Activated CD4-positive, CD25-positive, alpha-beta regulatory T cell (primary cell): ENCODE results near the gene SDSL.

Source experiments
- DNase-seq, 4 experiments: peaks; one replicate each; lab custom pipeline; 2025; lab: John Stamatoyannopoulos, UW

The SDSL gene

DNA sequence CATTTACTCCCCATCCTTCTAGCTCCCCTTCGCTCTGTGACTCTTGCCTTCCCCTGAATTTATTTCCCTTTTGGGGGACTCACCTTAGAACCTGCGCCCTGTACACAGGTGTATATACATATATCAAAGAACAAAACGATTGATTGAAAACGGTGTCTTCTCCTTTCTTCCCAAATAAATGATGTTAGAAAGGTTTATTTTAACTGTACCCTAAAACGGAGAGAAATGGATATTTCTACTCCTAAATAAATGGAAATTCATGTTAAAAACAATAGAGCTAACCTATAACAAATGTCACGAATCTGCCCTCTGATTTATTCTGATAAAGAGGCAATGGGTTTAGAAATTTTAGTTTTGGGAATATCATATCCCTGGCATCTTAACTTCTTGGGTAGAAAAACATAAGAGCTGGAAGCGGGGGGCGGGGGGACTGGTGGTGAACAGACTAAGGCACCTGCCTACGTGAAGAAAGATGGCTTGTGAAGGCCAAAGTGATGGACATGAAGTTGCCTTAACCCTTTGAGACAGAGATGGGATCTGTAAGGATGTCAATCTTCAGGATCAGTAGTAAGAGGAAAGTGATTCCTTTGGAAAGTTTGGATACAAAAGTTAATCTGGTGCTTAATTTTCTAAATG lies 58.3 kb downstream of the SDSL start:
- DNase-seq: no peak

DNA sequence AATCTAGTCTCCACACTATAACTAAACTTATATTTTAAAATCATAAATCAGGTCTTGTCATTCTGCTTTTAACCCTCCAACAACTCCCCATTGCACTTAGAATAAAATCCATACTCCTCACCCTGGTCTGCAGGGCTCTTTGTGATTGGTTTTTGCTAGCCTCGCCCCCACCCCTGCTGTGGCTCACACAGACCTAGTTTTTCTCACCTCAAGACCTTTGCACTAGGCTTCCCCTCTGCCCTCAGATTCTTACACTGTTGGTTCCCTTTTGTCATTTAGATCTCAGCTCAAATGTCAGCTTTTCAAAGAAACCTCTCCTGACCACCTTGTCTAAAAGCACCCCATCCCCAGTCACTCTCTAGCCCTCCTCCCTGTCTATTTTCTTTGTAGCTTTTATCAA lies 60.2 kb downstream of the SDSL start:
- no peak for DNase-seq

DNA sequence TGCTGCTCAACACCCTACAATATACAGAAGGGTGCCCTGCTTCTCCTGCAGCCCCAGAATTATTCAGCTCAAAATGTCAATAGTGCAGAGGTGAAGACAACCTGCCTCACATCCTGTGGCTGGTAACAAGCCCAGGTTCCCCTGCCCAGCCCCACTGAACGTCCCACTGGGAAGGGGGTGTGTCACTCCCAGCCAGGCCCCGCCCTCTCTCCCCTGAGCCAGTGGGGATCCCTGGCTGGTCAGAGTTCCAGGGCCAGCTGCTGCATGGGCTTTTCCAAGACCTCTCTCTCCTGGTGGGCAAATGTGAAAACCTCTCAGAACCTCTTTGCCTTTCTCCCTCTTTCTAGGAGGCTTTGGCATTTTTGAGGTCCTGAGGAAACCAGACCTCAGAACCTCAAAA lies 63.1 kb downstream of the SDSL start:
- no peak for DNase-seq

DNA sequence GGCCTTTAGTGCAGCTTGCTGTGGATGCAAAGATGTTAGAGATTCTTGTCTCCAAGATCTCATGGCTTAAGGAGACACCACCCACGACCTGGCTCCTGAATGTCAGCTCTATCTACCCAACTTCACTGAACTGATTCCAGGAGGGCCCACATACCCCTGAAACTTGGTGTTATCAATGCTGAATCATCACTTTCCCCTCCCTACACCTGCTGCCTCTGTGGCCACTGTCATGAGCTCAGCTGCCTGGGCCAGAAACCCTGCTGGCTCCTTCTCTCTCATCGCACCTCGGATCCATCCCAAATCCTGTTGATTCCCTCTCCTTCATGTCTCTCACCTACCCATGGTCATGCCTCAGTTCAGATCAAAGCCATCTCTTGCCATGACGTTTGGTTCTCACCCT lies 64.5 kb downstream of the SDSL start:
- no peak for DNase-seq
